ENCODE data around the gene TET3. TPM values are rescaled to one million over a fixed set of nuclear protein-coding genes. Genes with fewer than 3 reads are reported as not detected.

The TET3 gene
- total and polyA plus RNA-seq, 9 of the 15 experiments (the other 6 are each of a cell fraction or from before 2014, with no cell fraction given) = 0.35 to 16.3 (median 5.5) TPM

DNA sequence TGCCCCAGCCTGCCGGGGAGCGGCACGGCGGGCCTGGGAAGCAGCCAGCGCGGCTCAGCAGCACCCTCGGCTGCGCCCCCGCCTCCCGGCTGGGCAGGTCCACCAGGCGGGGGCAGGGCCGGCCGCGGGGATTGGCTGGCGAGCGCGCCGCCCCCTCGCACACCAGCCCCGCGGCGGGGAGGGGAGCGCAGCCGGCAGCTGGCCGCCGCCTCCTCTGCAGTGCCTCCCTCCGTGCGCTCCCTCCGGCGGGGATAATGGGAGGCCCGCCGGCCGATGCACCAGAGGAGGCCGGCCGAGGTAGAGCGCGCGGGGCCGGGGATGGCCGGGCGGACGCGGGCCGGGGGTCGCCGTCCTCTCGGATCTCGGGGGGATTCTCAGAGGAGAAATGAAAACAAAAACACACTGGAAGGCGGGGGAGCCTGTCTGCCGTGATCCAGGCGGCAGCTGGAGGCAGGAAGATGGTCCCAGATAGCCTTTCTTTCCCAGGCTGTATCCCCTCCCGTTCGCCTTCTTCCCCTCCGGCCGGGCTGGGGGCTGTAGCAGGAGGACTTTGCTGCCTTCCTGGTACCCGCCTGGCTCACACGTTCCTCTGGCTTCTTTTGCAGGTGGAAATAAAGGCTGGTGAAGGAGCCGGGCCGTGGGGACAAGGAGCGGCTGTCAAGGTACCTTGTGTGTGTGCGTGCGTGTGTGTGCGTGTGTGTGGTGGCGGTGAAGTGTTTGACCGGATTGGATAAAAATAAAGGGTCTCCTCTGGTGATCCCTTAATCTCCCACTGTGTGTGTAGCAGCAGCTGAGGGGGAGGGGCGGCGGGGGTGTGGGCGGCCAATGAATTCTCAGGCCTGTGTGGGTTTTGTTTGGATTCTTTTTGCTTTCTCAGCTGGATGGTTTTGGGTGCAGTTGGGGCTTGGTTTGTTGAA, 18.1 kb downstream of the TET3 start (continued):
- TF ChIP-seq, protein P1, sequence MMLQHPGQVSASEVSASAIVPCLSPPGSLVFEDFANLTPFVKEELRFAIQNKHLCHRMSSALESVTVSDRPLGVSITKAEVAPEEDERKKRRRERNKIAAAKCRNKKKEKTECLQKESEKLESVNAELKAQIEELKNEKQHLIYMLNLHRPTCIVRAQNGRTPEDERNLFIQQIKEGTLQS (IDR thresholded peaks at IDR 0.05) = no peak
- TF ChIP-seq, protein P1 (CRISPR knock-in tag; conservative IDR thresholded peaks at IDR 0.05) = no peak
- TF ChIP-seq, protein P2, sequence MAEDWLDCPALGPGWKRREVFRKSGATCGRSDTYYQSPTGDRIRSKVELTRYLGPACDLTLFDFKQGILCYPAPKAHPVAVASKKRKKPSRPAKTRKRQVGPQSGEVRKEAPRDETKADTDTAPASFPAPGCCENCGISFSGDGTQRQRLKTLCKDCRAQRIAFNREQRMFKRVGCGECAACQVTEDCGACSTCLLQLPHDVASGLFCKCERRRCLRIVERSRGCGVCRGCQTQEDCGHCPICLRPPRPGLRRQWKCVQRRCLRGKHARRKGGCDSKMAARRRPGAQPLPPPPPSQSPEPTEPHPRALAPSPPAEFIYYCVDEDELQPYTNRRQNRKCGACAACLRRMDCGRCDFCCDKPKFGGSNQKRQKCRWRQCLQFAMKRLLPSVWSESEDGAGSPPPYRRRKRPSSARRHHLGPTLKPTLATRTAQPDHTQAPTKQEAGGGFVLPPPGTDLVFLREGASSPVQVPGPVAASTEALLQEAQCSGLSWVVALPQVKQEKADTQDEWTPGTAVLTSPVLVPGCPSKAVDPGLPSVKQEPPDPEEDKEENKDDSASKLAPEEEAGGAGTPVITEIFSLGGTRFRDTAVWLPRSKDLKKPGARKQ (CRISPR knock-in tag; IDR thresholded peaks at IDR 0.05) = no peak
- TF ChIP-seq RUNX1 (IDR thresholded peaks at IDR 0.05; ENCODE audit: low read depth) (no peak), ZNF778 (CRISPR knock-in tag; IDR thresholded peaks at IDR 0.05) (no peak), TAF9B (IDR thresholded peaks at IDR 0.05; ENCODE audit: partially characterized antibody) (no peak), MECOM (CRISPR knock-in tag; IDR thresholded peaks at IDR 0.05) (no peak), KAT2B (IDR thresholded peaks at IDR 0.05; ENCODE audit: low read depth, low read length) (no peak), FOXK2 (conservative IDR thresholded peaks at IDR 0.05 in 1 of 2, IDR thresholded peaks at IDR 0.05 in 1 of 2; ENCODE audit: low read depth in 2 of 2) (no peak), ETV6 (IDR thresholded peaks at IDR 0.05; ENCODE audit: borderline replicate concordance in 1 of 2, low read depth in 2 of 2, low read length in 1 of 2) (no peak), ETV6 (CRISPR knock-in tag; IDR thresholded peaks at IDR 0.05; ENCODE audit: borderline replicate concordance) (no peak), OTX1 (CRISPR knock-in tag; IDR thresholded peaks at IDR 0.05) (no peak), POLR2A (conservative IDR thresholded peaks at IDR 0.05) (no peak; the same call in 1 of the 2 replicates), ZNF324 (CRISPR knock-in tag; IDR thresholded peaks at IDR 0.05) (no peak), MED1 (CRISPR knock-in tag; IDR thresholded peaks at IDR 0.05; ENCODE audit: borderline replicate concordance) (no peak), U2AF1 (optimal IDR thresholded peaks at IDR 0.05; ENCODE audit: low read depth, low read length) (no peak), ZNF311 (CRISPR knock-in tag; IDR thresholded peaks at IDR 0.05) (no peak), DACH1 (IDR thresholded peaks at IDR 0.05; ENCODE audit: partially characterized antibody) (peak; percentile 7), CCAR2 (IDR thresholded peaks at IDR 0.05; ENCODE audit: low read depth, low read length) (no peak)
- TF ChIP-seq, protein P3, sequence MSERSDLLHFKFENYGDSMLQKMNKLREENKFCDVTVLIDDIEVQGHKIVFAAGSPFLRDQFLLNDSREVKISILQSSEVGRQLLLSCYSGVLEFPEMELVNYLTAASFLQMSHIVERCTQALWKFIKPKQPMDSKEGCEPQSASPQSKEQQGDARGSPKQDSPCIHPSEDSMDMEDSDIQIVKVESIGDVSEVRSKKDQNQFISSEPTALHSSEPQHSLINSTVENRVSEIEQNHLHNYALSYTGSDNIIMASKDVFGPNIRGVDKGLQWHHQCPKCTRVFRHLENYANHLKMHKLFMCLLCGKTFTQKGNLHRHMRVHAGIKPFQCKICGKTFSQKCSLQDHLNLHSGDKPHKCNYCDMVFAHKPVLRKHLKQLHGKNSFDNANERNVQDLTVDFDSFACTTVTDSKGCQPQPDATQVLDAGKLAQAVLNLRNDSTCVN (CRISPR knock-in tag; IDR thresholded peaks at IDR 0.05) = no peak
- TF ChIP-seq, protein P4, sequence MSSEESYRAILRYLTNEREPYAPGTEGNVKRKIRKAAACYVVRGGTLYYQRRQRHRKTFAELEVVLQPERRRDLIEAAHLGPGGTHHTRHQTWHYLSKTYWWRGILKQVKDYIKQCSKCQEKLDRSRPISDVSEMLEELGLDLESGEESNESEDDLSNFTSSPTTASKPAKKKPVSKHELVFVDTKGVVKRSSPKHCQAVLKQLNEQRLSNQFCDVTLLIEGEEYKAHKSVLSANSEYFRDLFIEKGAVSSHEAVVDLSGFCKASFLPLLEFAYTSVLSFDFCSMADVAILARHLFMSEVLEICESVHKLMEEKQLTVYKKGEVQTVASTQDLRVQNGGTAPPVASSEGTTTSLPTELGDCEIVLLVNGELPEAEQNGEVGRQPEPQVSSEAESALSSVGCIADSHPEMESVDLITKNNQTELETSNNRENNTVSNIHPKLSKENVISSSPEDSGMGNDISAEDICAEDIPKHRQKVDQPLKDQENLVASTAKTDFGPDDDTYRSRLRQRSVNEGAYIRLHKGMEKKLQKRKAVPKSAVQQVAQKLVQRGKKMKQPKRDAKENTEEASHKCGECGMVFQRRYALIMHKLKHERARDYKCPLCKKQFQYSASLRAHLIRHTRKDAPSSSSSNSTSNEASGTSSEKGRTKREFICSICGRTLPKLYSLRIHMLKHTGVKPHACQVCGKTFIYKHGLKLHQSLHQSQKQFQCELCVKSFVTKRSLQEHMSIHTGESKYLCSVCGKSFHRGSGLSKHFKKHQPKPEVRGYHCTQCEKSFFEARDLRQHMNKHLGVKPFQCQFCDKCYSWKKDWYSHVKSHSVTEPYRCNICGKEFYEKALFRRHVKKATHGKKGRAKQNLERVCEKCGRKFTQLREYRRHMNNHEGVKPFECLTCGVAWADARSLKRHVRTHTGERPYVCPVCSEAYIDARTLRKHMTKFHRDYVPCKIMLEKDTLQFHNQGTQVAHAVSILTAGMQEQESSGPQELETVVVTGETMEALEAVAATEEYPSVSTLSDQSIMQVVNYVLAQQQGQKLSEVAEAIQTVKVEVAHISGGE (CRISPR knock-in tag; IDR thresholded peaks at IDR 0.05) = 0 out of 6 replicates have a peak, but pooled peaks of 1 of the 3 experiments have one; percentile 31

All from K562 (cell line).